Peyer's patch (tissue), 4 donors: ENCODE results near the gene RNU6-1.

Experiments
- CTCF ChIP-seq, 6 experiments: fragments of 450-650 bp in 4 of 6; fragments of 200-600 bp in 2 of 6; sonication (generic) in 1 of 6; IDR thresholded peaks; one replicate each; pipeline ENCODE4 v1.5.1; 2017 to 2019; ENCODE audit warnings: antibody characterized with exemption in 6 of 6, mild to moderate bottlenecking in 3 of 6, moderate library complexity in 1 of 6
- POLR2A ChIP-seq, 2 donors: fragments of 450-650 bp; IDR thresholded peaks; one replicate each; pipeline ENCODE4 v1.5.1; 2017; ENCODE audit warnings: antibody characterized with exemption in 2 of 2, mild to moderate bottlenecking in 2 of 2, moderate library complexity in 2 of 2

GRCh38 chr15:67873777-67874176 lies 33.9 kb upstream of the RNU6-1 start:
- TF ChIP-seq CTCF (IDR thresholded peaks at IDR 0.05) (no peak), POLR2A (IDR thresholded peaks at IDR 0.05) (no peak)
